ENCODE data around the gene SLC4A7.

The SLC4A7 gene

GRCh38 chr3:27326202-27326601, 158.0 kb downstream of the SLC4A7 start:
- no peak for DNase-seq (ENCODE audit: low read depth in 1 of 2, low spot score in 1 of 2)

- no peak for DNase-seq (ENCODE audit: low read depth in 1 of 2, low spot score in 1 of 2)
These were observed 158.8 kb downstream of the SLC4A7 start for GRCh38 chr3:27325419-27325818.

GRCh38 chr3:27324686-27325085, 159.5 kb downstream of the SLC4A7 start:
- no peak for DNase-seq (ENCODE audit: low read depth in 1 of 2, low spot score in 1 of 2)

DNA sequence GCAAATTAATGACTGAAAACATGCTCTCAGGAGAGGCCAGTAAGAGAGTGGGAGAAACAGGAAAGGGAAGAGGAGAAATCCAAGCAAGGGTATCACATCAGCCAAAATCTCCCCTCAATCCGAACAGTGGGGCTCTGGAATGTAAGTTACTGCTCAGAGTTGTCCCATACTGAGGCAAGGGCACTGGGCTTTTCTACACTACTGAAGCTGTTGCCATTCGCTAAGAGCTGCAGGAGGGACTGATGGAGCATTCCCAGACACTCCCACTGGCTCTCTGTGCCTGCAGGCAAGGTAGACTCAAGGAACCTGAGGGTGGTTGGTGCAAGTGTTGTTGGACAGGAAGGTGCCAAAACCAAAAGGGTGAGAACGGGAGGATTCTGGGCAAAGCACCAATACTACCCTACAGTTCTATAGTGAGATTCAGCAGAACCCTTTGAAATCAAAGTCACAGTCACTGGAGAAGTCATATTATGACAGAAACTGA, 161.1 kb downstream of the SLC4A7 start:
- no peak for DNase-seq (ENCODE audit: low read depth in 1 of 2, low spot score in 1 of 2)
